Fibroblast of lung (primary cell): ENCODE results near the gene PTPN14.

Experiments used
- CTCF ChIP-seq, 2 donors: IDR thresholded peaks in 1 of 2; conservative IDR thresholded peaks in 1 of 2; 1 replicate in 1 of 2; 2 replicates in 1 of 2; pipeline ENCODE4 v1.5.1; 2011 to 2012; ENCODE audit warnings: low read length in 2 of 2, control low read depth in 1 of 2, inconsistent platforms in 1 of 2, low read depth in 1 of 2, mild to moderate bottlenecking in 1 of 2
- EZH2 ChIP-seq: IDR thresholded peaks from 2 replicates; pipeline ENCODE4 v1.5.1; 2012; ENCODE audit warnings: low read length, control low read depth, mild to moderate bottlenecking; ENCODE audit errors: missing control alignments

- TF ChIP-seq EZH2 (no peak), CTCF (conservative IDR thresholded peaks at IDR 0.05 in 1 of 2, IDR thresholded peaks at IDR 0.05 in 1 of 2; ENCODE audit: low read depth in 1 of 2, low read length in 2 of 2) (no peak)
Measured at GRCh38 chr1:214510914-214511638, 40.3 kb downstream of the PTPN14 start.
